SU-DHL-6 (cell line): ENCODE results near the gene RAN.

Source experiments
- CTCF ChIP-seq: fragments of 200-600 bp; sonication (generic); IDR thresholded peaks from one replicate; pipeline ENCODE4 v1.5.1; 2017; ENCODE audit warnings: antibody characterized with exemption, mild to moderate bottlenecking, low read length, moderate library complexity; ENCODE audit not compliant: insufficient read depth, poor library complexity, severe bottlenecking
- EZH2phosphoT487 ChIP-seq: fragments of 200-600 bp; sonication (generic), shearing (Covaris generic); conservative IDR thresholded peaks from 2 replicates; pipeline ENCODE4 v1.6.1; 2018; ENCODE audit warnings: mild to moderate bottlenecking, antibody characterized with exemption, low read length, moderate library complexity, mixed read lengths

GRCh38 chr12:130909111-130909510 is 37.2 kb downstream of the RAN start:
- no peak for TF ChIP-seq CTCF
- TF ChIP-seq EZH2phosphoT487: no peak
